HG02678 (cell line): Measurements from ENCODE around the gene TM9SF2.

Source experiments
- ATAC-seq: cut with Tn5 transposase; IDR thresholded peaks from one replicate; pipeline ENCODE4 v1.9.1; 2021; ENCODE audit warnings: mild to moderate bottlenecking, moderate library complexity; ENCODE audit not compliant: unreplicated experiment

Gene TM9SF2

GRCh38 chr13:99575376-99576120, 74.3 kb downstream of the TM9SF2 start:
- no peak for ATAC-seq

GRCh38 chr13:99577934-99578917, 77.0 kb downstream of the TM9SF2 start:
- no peak for ATAC-seq

- no peak for ATAC-seq
Measured at GRCh38 chr13:99580500-99581268, 79.4 kb downstream of the TM9SF2 start.

GRCh38 chr13:99582511-99582910, 81.2 kb downstream of the TM9SF2 start:
- no peak for ATAC-seq

GRCh38 chr13:99585609-99586008, 84.3 kb downstream of the TM9SF2 start:
- ATAC-seq = no peak

GRCh38 chr13:99587021-99587420, 85.7 kb downstream of the TM9SF2 start:
- ATAC-seq = no peak

- no peak for ATAC-seq
Measured at GRCh38 chr13:99587893-99588606, 86.8 kb downstream of the TM9SF2 start.

GRCh38 chr13:99589575-99589974, 88.3 kb downstream of the TM9SF2 start:
- no peak for ATAC-seq

GRCh38 chr13:99590519-99591011, 89.3 kb downstream of the TM9SF2 start:
- no peak for ATAC-seq

GRCh38 chr13:99596180-99596579, 94.9 kb downstream of the TM9SF2 start:
- ATAC-seq = no peak

GRCh38 chr13:99600318-99600717, 99.0 kb downstream of the TM9SF2 start:
- ATAC-seq = no peak

- ATAC-seq = no peak
Measured at GRCh38 chr13:99601535-99601934, 100.3 kb downstream of the TM9SF2 start.

GRCh38 chr13:99604636-99605035, 103.4 kb downstream of the TM9SF2 start:
- ATAC-seq = no peak

GRCh38 chr13:99605420-99606323, 104.4 kb downstream of the TM9SF2 start:
- peak; percentile 69 for ATAC-seq

GRCh38 chr13:99606324-99607066, 105.2 kb downstream of the TM9SF2 start, which contains the start of gene CLYBL:
Gene CLYBL (plus strand): TSS chr13:99606690.
- peak; percentile 80 for ATAC-seq

- ATAC-seq = no peak
Measured at GRCh38 chr13:99608345-99608744, 107.1 kb downstream of the TM9SF2 start.

- ATAC-seq = no peak
Measured at GRCh38 chr13:99610702-99611289, 109.5 kb downstream of the TM9SF2 start.
